Superior temporal gyrus (tissue), 1 donor: Measurements from ENCODE around the gene CLN3.
"Not testable (repeated sequence)": the region's sequence is repeated elsewhere in the genome, so short reads cannot be mapped to it uniquely, and the experiment has no call there.

Source experiments
- DNase-seq: peaks from one replicate; pipeline ENCODE4 v3.0.0-alpha.2; 2016; ENCODE audit errors: extremely low spot score

CLN3 gene

GRCh38 chr16:28494121-28494851, 2.4 kb upstream of the CLN3 start, which contains the start of gene APOBR:
Gene APOBR, plus strand, starts transcription at chr16:28494643. Its CDS starts 39 bp downstream, at chr16:28494682.
- DNase-seq, result no peak

- no peak for DNase-seq
These were observed 637 bp upstream of the CLN3 start for GRCh38 chr16:28492511-28492910.

GRCh38 chr16:28491230-28491969, 474 bp downstream of the CLN3 start:
- peak; percentile 26 for DNase-seq

GRCh38 chr16:28486266-28486665, 5.6 kb downstream of the CLN3 start:
- no peak for DNase-seq

GRCh38 chr16:28483361-28483760, 8.5 kb downstream of the CLN3 start:
- DNase-seq, result not testable (repeated sequence)

- no peak for DNase-seq
These were observed 9.8 kb downstream of the CLN3 start for GRCh38 chr16:28482026-28482425.

- DNase-seq, result no peak
These were observed 13.2 kb downstream of the CLN3 start for GRCh38 chr16:28478506-28479180.

- DNase-seq, result no peak
These were observed 14.5 kb downstream of the CLN3 start for GRCh38 chr16:28477311-28477920.

GRCh38 chr16:28475221-28475620, 16.7 kb downstream of the CLN3 start:
- no peak for DNase-seq

GRCh38 chr16:28473714-28474265, 18.1 kb downstream of the CLN3 start:
- no peak for DNase-seq

GRCh38 chr16:28447081-28447480, 44.8 kb downstream of the CLN3 start:
- DNase-seq, result not testable (repeated sequence)

- not testable (repeated sequence) for DNase-seq
These were observed 45.5 kb downstream of the CLN3 start for GRCh38 chr16:28446388-28446787.

- DNase-seq, result not testable (repeated sequence)
These were observed 47.9 kb downstream of the CLN3 start for GRCh38 chr16:28443943-28444342.

- DNase-seq, result not testable (repeated sequence)
These were observed 53.0 kb downstream of the CLN3 start for GRCh38 chr16:28438899-28439298.

GRCh38 chr16:28435340-28435739, 56.5 kb downstream of the CLN3 start:
- not testable (repeated sequence) for DNase-seq
